Activated T-cell treated with anti-CD3 and anti-CD28 coated beads for 48 hours (primary cell): ENCODE data around the gene KAT2A.

Source experiments
- DNase-seq: peaks from one replicate; pipeline ENCODE4 v3.0.0-alpha.2; 2020; ENCODE audit warnings: low read depth

Gene KAT2A

GRCh38 chr17:42135664-42136653 is 14.8 kb upstream of the KAT2A start:
- no peak for DNase-seq

- no peak for DNase-seq
Measured at GRCh38 chr17:42135151-42135550, 14.0 kb upstream of the KAT2A start.

- DNase-seq, result no peak
Measured at GRCh38 chr17:42133461-42134041, 12.4 kb upstream of the KAT2A start.

- peak; percentile 34 for DNase-seq
Measured at GRCh38 chr17:42132941-42133340, 11.8 kb upstream of the KAT2A start.

- DNase-seq, result no peak
Measured at GRCh38 chr17:42131981-42132432, 10.8 kb upstream of the KAT2A start.

GRCh38 chr17:42131232-42131631 is 10.1 kb upstream of the KAT2A start:
- no peak for DNase-seq

- no peak for DNase-seq
Measured at GRCh38 chr17:42130310-42130936, 9.3 kb upstream of the KAT2A start.

- no peak for DNase-seq
Measured at GRCh38 chr17:42129109-42129837, 8.1 kb upstream of the KAT2A start.

GRCh38 chr17:42127414-42127813 is 6.2 kb upstream of the KAT2A start:
- no peak for DNase-seq

GRCh38 chr17:42126836-42127235 is 5.7 kb upstream of the KAT2A start:
- no peak for DNase-seq

- DNase-seq, result no peak
Measured at GRCh38 chr17:42125565-42125964, 4.4 kb upstream of the KAT2A start.

- DNase-seq, result no peak
Measured at GRCh38 chr17:42124256-42124655, 3.1 kb upstream of the KAT2A start.

GRCh38 chr17:42122371-42123303 is 1.5 kb upstream of the KAT2A start, which contains the start of gene HSPB9:
Gene HSPB9, plus strand, starts transcription at chr17:42122804. Its CDS starts 47 bp downstream, at chr17:42122851.
- no peak for DNase-seq

GRCh38 chr17:42120161-42120769 is 902 bp downstream of the KAT2A start:
- DNase-seq, result no peak

GRCh38 chr17:42119301-42119700 is 1.9 kb downstream of the KAT2A start:
- DNase-seq, result no peak

GRCh38 chr17:42118545-42118944 is 2.6 kb downstream of the KAT2A start:
- peak; percentile 45 for DNase-seq

- DNase-seq, result no peak
Measured at GRCh38 chr17:42118126-42118510, 3.0 kb downstream of the KAT2A start.

- no peak for DNase-seq
Measured at GRCh38 chr17:42117397-42118125, 3.6 kb downstream of the KAT2A start.

GRCh38 chr17:42116705-42117396 is 4.3 kb downstream of the KAT2A start:
- DNase-seq, result peak; percentile 66
